Measurements from ENCODE around the gene FYTTD1.

Gene FYTTD1

DNA sequence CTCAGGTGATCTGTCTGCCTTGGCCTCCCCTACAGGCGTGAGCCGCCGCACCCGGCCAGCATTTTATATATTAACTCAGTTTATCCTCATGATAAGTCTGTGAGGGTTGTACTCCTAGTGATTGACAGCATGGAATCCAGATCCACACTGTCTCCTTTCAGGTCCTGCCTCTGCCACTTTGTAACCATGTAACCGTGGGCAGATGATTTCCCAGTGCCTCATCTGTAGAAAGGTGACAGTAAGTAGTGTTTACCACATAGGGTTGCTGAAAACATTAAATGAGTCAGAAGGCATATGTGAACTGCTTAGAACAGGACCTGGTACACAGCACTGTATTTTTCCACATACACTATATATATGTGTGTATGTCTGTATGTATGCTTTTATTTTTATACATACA, 2.4 kb downstream of the FYTTD1 start:
- DNase-seq = peak; percentile 21 to 34
- Mint-ChIP-seq H3K27me3 (no peaks in the 10 kb centered on the region), H3K27ac (peak overlapping the region; percentile 76 to 95)

DNA sequence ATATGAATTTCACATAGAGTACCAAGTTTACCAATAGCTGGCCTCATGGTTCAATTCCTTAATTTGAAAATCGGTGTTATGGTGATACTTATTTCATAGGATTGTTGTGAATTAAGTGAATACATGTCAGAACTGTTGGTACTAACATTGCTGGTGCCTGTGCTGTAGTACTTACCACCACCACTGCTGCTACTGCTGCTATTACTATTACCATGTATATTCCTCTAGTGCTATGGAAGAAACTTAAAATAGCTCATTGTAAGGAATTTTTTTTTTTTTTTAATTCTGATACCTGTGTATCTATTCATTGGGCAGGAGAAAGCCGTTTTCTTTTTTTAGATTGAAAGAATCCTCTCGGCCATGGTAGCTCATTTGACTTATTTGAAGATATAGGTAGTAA, 3.6 kb downstream of the FYTTD1 start:
- DNase-seq (no peak), ATAC-seq (no peak)
- Mint-ChIP-seq H3K27ac (no peak overlapping the region), H3K4me3 (no peak overlapping the region), H3K9me3 (no peaks in the 10 kb centered on the region), H3K4me1 (peaks cover 58% of the 10 kb centered on the region), H3K27me3 (no peaks in the 10 kb centered on the region)

More for the DNA sequence above, 2.4 kb downstream of the FYTTD1 start:
- ATAC-seq = peak; percentile 33
- Mint-ChIP-seq H3K4me3 (peak overlapping the region; percentile 79 to 82), H3K4me1 (peaks cover 58% of the 10 kb centered on the region), H3K9me3 (no peaks in the 10 kb centered on the region)

DNA sequence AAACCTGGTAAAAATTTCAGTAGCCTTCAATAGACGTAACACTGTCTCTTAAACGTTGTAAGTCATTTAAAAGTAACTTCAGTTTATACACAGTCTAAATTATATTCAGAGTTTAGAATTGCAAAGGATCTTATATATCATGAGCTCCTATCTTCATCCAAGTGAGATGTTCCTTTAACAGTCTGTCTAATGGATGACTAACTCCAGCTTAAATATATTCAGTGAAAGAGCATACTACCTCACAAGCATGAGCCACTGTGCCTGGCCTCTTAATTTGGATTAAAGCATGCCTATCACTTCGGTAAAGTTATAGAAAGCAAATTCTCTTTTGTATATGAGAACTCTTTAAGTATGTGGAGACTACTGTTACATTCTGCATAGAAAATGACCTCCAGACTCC, 7.0 kb downstream of the FYTTD1 start:
- DNase-seq (no peak), ATAC-seq (no peak)
- peaks cover 40% of the 10 kb centered on the region for H3K4me1 Mint-ChIP-seq
- no peaks in the 10 kb centered on the region for H3K9me3 Mint-ChIP-seq
- H3K27ac Mint-ChIP-seq = no peak overlapping the region
- no peak overlapping the region for H3K4me3 Mint-ChIP-seq
- H3K27me3 Mint-ChIP-seq = no peaks in the 10 kb centered on the region

DNA sequence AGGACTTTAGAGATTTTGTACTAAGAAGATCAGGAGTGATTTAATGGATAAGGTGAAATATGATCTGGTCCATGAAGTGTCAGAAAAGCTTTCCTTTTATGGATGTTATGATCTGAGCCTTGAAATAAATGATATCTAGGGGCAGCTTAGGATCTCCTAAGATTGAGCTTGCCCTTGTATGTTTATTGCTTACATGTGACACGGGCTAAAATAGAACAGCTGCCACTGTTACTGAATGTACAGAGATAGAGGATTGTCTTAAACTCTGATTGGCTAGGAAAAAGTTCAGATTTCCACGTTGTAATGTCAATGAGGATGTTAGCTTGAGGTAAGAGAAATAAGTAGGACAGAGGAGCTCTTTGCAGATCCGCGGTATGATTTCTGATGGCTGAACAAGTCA, 8.8 kb downstream of the FYTTD1 start:
- no peak for ATAC-seq

DNA sequence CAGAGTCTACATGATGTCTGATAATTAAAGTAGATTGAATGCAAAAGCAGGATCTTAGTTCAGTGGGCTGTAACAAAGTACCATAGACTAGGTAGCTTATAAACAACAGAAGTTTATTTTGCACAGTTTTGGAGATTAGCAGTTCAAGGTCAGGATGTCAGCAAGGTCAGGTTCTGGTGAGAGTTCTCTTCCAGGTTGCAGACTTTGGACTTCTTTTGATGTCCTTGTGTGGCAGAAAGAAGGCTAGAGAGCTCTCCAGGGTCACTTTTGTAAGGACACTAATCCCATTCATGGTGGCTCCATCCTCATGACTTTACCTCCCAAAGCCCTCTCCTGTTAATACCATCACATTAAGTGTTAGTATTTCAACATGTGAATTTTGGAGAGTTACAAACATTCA, 12.1 kb downstream of the FYTTD1 start:
- DNase-seq (no peak), ATAC-seq (no peak)
- H3K27ac Mint-ChIP-seq = no peak overlapping the region
- H3K9me3 Mint-ChIP-seq = no peaks in the 10 kb centered on the region
- H3K4me3 Mint-ChIP-seq = no peak overlapping the region
- no peaks in the 10 kb centered on the region for H3K27me3 Mint-ChIP-seq
- no peaks in the 10 kb centered on the region for H3K4me1 Mint-ChIP-seq

More for the DNA sequence above, 8.8 kb downstream of the FYTTD1 start:
- H3K4me1 Mint-ChIP-seq = peaks cover 25% of the 10 kb centered on the region
- no peak overlapping the region for H3K4me3 Mint-ChIP-seq
- no peak overlapping the region for H3K27ac Mint-ChIP-seq
- H3K27me3 Mint-ChIP-seq = no peaks in the 10 kb centered on the region
- DNase-seq = no peak
- no peaks in the 10 kb centered on the region for H3K9me3 Mint-ChIP-seq

DNA sequence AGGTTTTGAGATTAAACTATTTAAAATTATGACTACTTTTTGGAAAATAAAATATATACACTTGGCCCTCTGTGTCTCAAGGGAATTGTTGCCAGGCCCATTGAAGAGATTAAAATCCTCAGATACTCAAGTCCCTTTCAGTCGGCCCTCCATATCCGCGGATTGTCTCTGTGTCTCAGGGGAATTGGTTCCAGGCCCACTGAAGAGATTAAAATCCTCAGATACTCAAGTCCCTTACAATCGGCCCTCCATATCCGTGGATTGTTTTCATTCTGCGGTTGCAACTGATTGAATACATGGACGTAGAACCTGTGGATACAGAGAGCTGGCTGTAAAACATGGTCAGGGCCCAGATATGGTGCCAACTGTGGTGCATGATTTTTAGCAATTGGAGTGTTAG, 25.6 kb downstream of the FYTTD1 start:
- Mint-ChIP-seq H3K4me1 (no peaks in the 10 kb centered on the region), H3K27ac (no peak overlapping the region), H3K4me3 (no peak overlapping the region), H3K9me3 (no peaks in the 10 kb centered on the region), H3K27me3 (no peaks in the 10 kb centered on the region)
- ATAC-seq (no peak), DNase-seq (no peak)

DNA sequence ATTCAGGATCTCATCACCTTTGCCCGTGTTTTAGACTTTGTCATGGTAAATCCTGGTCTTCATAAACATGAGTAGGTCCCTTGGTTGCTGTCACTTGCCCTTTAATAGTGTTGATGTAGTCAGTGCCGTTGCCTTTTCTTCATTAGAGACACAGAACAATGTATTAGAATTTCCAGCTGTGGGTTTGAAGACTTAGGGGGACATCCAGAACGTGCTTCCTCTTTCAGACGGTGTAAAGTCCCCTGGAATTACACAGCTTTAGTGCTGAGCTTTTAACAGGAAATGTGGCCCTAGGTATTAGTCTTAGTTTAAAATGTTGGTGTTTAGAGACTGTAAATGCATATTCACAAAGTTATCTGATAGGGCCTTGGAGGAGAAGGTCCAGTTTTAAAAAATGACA, 32.5 kb downstream of the FYTTD1 start:
- H3K4me1 Mint-ChIP-seq = peaks cover 10% of the 10 kb centered on the region
- no peak overlapping the region for H3K4me3 Mint-ChIP-seq
- H3K9me3 Mint-ChIP-seq = no peaks in the 10 kb centered on the region
- no peak for ATAC-seq
- no peak for DNase-seq
- peak overlapping the region in 1 of 2 donors; percentile 30 for H3K27ac Mint-ChIP-seq
- no peaks in the 10 kb centered on the region for H3K27me3 Mint-ChIP-seq

DNA sequence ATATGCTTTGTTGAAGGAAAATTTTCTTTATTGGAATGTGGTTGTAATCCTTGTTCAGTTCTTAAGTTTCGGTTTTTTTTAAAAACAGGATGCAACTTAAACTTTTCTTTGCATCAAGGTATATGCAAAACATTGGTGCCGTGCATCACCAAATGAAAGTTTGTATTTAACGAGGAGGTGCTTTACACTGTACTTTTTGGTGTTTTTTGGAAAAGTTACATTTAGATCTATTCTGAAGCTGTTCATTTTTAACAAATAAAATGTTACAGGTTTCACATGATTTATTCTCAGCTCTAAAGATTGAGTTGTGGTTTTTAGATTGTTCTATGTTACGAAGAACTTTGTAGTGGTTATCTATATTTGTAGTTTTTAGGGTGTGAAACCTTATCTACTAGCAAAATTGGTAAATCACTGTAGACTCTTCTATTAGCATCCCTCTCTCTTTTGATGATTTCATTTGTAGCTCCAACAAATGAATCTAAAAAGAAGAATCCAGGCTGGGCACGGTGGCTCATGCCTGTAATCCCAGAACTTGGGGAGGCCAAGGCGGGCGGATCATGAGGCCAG, 34.4 kb downstream of the FYTTD1 start:
- ATAC-seq (no peak), DNase-seq (no peak)
- peaks cover 10% of the 10 kb centered on the region for H3K4me1 Mint-ChIP-seq
- no peaks in the 10 kb centered on the region for H3K9me3 Mint-ChIP-seq
- H3K27ac Mint-ChIP-seq = no peak overlapping the region
- H3K4me3 Mint-ChIP-seq = no peak overlapping the region
- no peaks in the 10 kb centered on the region for H3K27me3 Mint-ChIP-seq

DNA sequence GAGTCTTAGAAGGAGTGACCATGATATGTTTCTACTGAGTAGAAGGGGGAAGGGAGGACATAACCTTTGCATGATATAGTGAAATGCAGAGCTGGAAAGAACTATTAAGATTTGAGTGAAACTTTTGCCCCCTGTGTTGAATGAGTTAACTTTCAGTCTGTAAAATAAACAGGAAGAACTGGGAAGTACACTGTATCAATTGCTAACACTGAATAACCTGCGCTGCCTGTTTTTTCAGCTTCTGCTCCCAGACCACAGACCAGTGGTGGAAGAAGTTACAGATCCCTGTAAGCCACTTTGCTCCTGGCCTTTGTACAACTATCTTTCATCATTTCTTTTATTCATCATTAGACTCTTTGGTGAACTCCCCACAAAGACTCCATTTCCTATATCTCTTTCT, 37.7 kb downstream of the FYTTD1 start:
- Mint-ChIP-seq H3K27me3 (no peaks in the 10 kb centered on the region), H3K9me3 (no peaks in the 10 kb centered on the region), H3K27ac (peak overlapping the region in 1 of 2 donors; percentile 11), H3K4me3 (no peak overlapping the region), H3K4me1 (peaks cover 14% of the 10 kb centered on the region)
- DNase-seq = no peak
- no peak for ATAC-seq

DNA sequence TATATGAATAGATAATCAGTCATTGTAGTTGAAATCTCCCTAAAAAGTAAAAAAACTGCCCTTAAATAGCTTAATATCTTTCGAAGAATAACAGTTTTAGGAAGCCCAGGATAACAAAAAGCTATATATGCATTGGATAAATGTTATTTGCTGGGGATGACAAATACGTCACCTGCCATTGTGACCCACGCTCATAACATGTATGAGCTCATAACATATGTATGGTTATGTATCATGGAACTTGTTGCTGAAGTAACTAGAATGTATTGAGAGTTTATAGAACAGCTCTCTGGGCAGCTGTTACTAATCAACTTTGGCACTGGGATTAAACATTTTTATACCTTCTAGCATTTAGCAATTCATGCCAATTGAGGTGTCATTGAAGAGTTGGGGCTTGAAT, 39.6 kb downstream of the FYTTD1 start:
- no peak for ATAC-seq
- Mint-ChIP-seq H3K27ac (no peak overlapping the region), H3K4me3 (no peak overlapping the region), H3K9me3 (no peaks in the 10 kb centered on the region), H3K27me3 (no peaks in the 10 kb centered on the region), H3K4me1 (peaks cover 27% of the 10 kb centered on the region)
- DNase-seq = no peak

DNA sequence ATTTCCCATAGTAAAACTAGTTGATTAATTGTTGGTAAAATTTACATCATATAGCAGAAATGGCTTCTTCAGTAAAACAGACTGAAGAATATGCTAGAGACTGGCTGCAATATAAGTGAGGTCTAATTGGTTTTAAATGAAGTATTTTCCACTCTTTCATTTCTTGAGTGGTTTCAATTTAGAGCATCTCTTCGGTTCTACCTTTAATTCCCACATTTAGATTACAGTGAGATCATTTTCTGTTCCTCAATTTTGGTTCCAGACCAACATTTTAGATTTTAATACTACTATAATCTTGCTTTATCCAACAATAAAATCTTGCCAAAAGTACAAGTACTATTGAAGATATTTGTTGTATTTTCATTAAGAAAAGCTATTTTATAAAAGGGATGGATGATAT, 40.4 kb downstream of the FYTTD1 start:
- H3K27me3 Mint-ChIP-seq = no peaks in the 10 kb centered on the region
- peak overlapping the region; percentile 85 to 98 for H3K4me3 Mint-ChIP-seq
- H3K27ac Mint-ChIP-seq = peak overlapping the region; percentile 99
- peaks cover 28% of the 10 kb centered on the region for H3K4me1 Mint-ChIP-seq
- H3K9me3 Mint-ChIP-seq = no peaks in the 10 kb centered on the region
- no peak for ATAC-seq
- no peak for DNase-seq

DNA sequence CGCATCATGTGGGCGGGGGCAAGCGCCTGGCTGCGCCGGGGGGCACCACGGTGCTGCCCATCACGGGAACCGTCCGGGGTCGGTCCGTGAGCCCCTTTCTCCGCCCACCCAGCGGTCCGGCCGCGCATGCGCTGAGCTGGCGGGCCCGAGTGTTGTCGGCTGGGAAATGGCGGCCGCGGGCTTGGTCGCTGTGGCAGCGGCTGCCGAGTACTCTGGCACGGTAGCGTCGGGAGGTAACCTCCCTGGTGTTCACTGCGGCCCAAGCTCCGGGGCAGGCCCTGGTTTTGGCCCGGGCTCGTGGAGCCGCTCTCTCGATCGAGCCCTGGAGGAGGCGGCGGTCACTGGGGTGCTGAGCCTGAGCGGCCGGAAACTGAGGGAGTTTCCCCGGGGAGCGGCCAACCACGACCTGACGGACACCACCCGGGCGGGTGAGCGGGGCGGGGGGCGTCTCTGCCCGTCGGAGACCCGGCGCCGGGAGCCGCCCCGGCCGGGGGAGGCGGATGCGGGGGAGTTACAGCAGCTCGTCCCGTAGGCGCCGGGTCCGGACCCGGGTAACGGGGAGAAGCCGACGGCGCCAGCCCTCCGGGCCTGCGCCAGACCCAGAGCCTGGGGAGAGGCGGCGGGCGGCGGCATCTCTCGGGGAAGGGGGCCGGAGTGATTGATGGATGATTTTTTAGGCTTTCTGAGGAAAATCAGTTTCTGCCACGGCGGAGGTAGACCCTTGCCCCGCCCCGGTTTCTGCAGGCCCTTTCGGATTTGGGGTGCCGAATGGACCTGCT, 41.6 kb downstream of the FYTTD1 start, which contains the start of gene LRCH3:
Gene LRCH3 (plus strand): TSS at position 142 of the 779 bp plus-strand sequence. CDS start 25 bp downstream, at position 167.
- Mint-ChIP-seq H3K4me1 (peaks cover 41% of the 10 kb centered on the region), H3K9me3 (no peaks in the 10 kb centered on the region), H3K27me3 (no peaks in the 10 kb centered on the region), H3K4me3 (peak within 1 kb of the TSS; percentile 85 to 98), H3K27ac (peak within 1 kb of the TSS; percentile 99)
- ATAC-seq (peak; percentile 77), DNase-seq (peak; percentile 86)

DNA sequence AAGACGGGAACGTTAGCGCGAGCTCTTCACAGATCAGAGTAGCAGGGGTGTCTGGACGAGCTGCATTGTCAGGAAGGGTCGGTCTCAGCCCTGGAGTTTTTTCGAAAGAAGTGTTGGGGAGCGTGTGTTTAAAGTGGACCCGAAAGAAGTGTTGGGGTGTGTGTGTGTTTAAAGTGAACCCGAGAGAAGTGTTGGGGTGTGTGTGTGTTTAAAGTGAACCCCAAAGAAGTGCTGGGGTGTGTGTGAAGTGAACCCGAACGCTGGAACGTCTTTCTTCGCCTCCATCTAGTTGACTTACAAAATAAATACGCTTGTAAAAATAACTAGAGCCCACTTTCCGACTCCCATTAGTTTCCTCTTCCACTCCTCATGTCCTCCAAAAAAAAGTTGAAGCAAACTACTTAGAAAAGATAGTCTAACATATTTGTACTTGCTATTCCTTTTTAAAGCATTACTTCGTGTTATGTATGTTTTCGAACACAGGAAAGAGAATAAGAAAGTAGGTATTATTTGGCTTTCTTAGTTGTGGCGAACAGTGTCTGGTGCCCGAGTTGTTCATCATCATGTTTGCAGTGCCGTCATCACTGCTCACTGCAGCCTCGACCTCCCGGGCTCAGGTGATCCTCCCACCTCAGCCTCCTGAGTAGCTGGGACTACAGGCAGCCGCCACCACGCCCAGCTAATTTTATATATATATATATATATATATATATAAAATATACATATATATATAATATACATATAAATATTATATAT, 42.4 kb downstream of the FYTTD1 start:
- H3K4me3 Mint-ChIP-seq = peak overlapping the region; percentile 85 to 98
- H3K4me1 Mint-ChIP-seq = peaks cover 48% of the 10 kb centered on the region
- H3K27ac Mint-ChIP-seq = peak overlapping the region; percentile 99
- DNase-seq (peak; percentile 12 to 51), ATAC-seq (peak; percentile 60)
- no peaks in the 10 kb centered on the region for H3K9me3 Mint-ChIP-seq
- no peaks in the 10 kb centered on the region for H3K27me3 Mint-ChIP-seq

DNA sequence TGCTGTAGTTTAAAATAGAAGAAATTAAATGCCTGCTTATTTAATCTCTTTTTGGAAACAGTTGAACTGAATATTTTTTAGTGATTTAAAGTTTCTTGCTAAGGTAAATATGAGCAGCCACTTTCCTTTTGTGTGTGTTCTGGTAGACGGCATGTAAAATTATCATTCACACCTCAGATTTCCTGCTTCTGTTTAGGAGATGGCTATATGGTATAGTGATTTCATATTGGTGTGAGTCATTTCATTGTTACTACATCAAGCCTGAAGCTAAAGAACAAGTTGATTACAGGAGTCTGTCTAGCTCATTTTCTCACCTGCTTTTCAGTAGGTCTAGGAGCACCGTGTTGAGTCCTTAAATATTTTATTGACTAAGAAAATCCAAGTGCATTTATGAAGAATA, 43.6 kb downstream of the FYTTD1 start:
- no peaks in the 10 kb centered on the region for H3K9me3 Mint-ChIP-seq
- ATAC-seq (peak; percentile 76), DNase-seq (no peak)
- peak overlapping the region; percentile 67 to 80 for H3K4me3 Mint-ChIP-seq
- peak overlapping the region in 1 of 2 donors; percentile 25 for H3K27ac Mint-ChIP-seq
- peaks cover 60% of the 10 kb centered on the region for H3K4me1 Mint-ChIP-seq
- H3K27me3 Mint-ChIP-seq = no peaks in the 10 kb centered on the region

DNA sequence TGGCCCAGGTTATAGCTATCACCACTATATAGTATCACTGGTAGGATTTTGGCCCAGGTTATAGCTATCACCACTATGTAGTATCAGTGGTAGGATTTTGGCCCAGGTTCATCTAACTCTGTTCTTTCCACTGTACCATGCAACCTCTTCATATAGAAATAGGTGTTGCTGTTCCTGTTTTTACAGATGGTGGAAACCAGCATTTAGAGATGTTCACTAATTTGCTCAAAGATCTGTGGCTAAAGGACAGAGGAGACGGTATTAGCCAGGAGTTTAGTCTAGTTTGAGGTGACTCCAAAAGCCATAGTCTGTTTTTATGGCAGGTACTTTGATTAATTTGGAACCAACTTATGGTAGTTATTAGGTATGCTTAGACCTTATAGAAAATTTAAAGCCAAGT, 44.4 kb downstream of the FYTTD1 start:
- H3K9me3 Mint-ChIP-seq = no peaks in the 10 kb centered on the region
- ATAC-seq (no peak), DNase-seq (no peak)
- H3K27me3 Mint-ChIP-seq = no peaks in the 10 kb centered on the region
- H3K27ac Mint-ChIP-seq = no peak overlapping the region
- H3K4me3 Mint-ChIP-seq = peak overlapping the region in 1 of 2 donors; percentile 6
- H3K4me1 Mint-ChIP-seq = peaks cover 62% of the 10 kb centered on the region

DNA sequence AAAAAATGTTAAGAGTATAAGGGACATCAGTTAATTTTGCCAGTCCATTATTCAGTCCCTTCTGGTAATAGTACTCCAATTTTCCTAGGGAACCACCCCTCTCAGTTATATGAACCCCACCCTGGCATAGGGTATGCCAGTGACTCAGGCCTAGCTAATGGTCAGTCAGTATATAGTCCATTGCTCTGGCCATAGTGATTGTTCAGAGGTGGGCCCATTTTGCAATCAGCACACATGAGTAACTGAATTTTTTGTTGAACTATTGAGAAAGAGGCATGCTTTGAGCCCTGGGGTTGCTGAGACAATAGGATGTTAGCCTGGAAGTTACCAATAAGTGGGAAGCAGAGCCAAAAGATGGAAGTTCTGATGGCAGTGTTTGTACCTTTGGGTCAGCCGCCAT, 45.5 kb downstream of the FYTTD1 start:
- DNase-seq = no peak
- H3K27ac Mint-ChIP-seq = no peak overlapping the region
- H3K9me3 Mint-ChIP-seq = no peaks in the 10 kb centered on the region
- H3K4me3 Mint-ChIP-seq = no peak overlapping the region
- ATAC-seq = no peak
- peaks cover 63% of the 10 kb centered on the region for H3K4me1 Mint-ChIP-seq
- no peaks in the 10 kb centered on the region for H3K27me3 Mint-ChIP-seq

Data from stimulated activated naive CD8-positive, alpha-beta T cell treated with anti-CD3 and anti-CD28 coated beads, Interleukin-15, amount 100 ng/mL, for 72 hours (primary cell).